Activated B cell treated with CpG ODN at 0.5 μM for 24 hours (primary cell): Measurements from ENCODE around the gene WNT11. TPM values are rescaled to one million over a fixed set of nuclear protein-coding genes. Genes with fewer than 3 reads are reported as not detected.

Source experiments
- ATAC-seq: fragments of 200-7000 bp; cut with Tn5 transposase; one replicate; pipeline ENCODE4 v1.10.0; 2021; ENCODE audit warnings: low read depth, mild to moderate bottlenecking, moderate library complexity
- CTCF ChIA-PET: fragments of 350-600 bp; sonication (Branson Sonifier 250); formaldehyde crosslinking; loops from one replicate; lab custom pipeline; 2021; ENCODE audit warnings: antibody characterized with exemption; lab: Charles Lee
- POLR2A ChIA-PET: fragments of 350-600 bp; sonication (Branson Sonifier 250); formaldehyde crosslinking; loops from one replicate; lab custom pipeline; 2021; ENCODE audit warnings: antibody characterized with exemption; lab: Charles Lee
- DNase-seq: peaks from one replicate; pipeline ENCODE4 v3.0.0; 2022
- H3K27ac Mint-ChIP-seq: one replicate; pipeline ENCODE4 v1.8.0; 2020; ENCODE audit warnings: mixed read lengths
- H3K27me3 Mint-ChIP-seq: one replicate; pipeline ENCODE4 v1.8.0; 2021; ENCODE audit warnings: mixed read lengths
- H3K36me3 Mint-ChIP-seq: one replicate; pipeline ENCODE4 v1.8.0; 2021; ENCODE audit warnings: low read depth, mixed read lengths
- H3K4me1 Mint-ChIP-seq: one replicate; pipeline ENCODE4 v1.8.0; 2021; ENCODE audit warnings: mixed read lengths
- H3K4me3 Mint-ChIP-seq: one replicate; pipeline ENCODE4 v1.8.0; 2020; ENCODE audit warnings: mild to moderate bottlenecking, mixed read lengths
- H3K9me3 Mint-ChIP-seq: one replicate; pipeline ENCODE4 v1.8.0; 2020; ENCODE audit warnings: mixed read lengths
- CTCF ChIP-seq: fragments of 200-600 bp; IDR thresholded peaks from one replicate; pipeline ENCODE4 v1.8.0; 2022; ENCODE audit warnings: antibody characterized with exemption, mild to moderate bottlenecking
- intact Hi-C: fragments of 100-400 bp; cut with micrococcal nuclease; formaldehyde crosslinking; loops from one replicate; pipeline ENCODE4 v1.15.1; 2024
- total RNA-seq: library from RNA; stranded (reverse); gene quantifications from 2 replicates; pipeline ENCODE4 v1.2.3, GENCODE V29; 2022

WNT11 gene
- total RNA-seq, 1 donor from 2014 or later: 0.16 TPM

- Mint-ChIP-seq H3K4me1 (peaks cover 22% of the 10 kb centered on the region), H3K4me3 (no peak overlapping the region), H3K36me3 (no peaks in the 10 kb centered on the region), H3K27ac (no peak overlapping the region), H3K9me3 (no peaks in the 10 kb centered on the region), H3K27me3 (no peaks in the 10 kb centered on the region)
- intact Hi-C loops: no loop called here
- TF ChIP-seq CTCF: no peak
- POLR2A ChIA-PET: no interaction called here
- ATAC-seq (no peak), DNase-seq (no peak)
- CTCF ChIA-PET: interaction anchor here (0.6 to 1.4 kb wide), 3 partner anchors 52 to 1106 kb away, joined by 3 to 4 read pairs (median 3); no protein-coding TSS in a partner anchor
Observed at GRCh38 chr11:76155500-76156227, 50.6 kb downstream of the WNT11 start.

- peaks cover 22% of the 10 kb centered on the region for H3K4me1 Mint-ChIP-seq
- ATAC-seq: no peak
- POLR2A ChIA-PET: no interaction called here
- H3K4me3 Mint-ChIP-seq: peak overlapping the region; percentile 80
- H3K27ac Mint-ChIP-seq: peak overlapping the region; percentile 46
- H3K27me3 Mint-ChIP-seq: no peaks in the 10 kb centered on the region
- CTCF ChIA-PET: interaction anchor here (2.0 to 2.5 kb wide), 3 partner anchors 54 to 260 kb away, joined by 6 to 17 read pairs (median 11); no protein-coding TSS in a partner anchor
- no peak for TF ChIP-seq CTCF
- no peak for DNase-seq
- intact Hi-C loops: loop anchor here (2.0 to 5.0 kb wide), 2 partner anchors 54 to 607 kb away; partner anchors contain the start of gene WNT11
- no peaks in the 10 kb centered on the region for H3K9me3 Mint-ChIP-seq
- no peaks in the 10 kb centered on the region for H3K36me3 Mint-ChIP-seq
Observed at GRCh38 chr11:76153571-76153923, 52.8 kb downstream of the WNT11 start.

- TF ChIP-seq CTCF: no peak
- no peaks in the 10 kb centered on the region for H3K27me3 Mint-ChIP-seq
- ChIA-PET CTCF (interaction anchor here (0.8 to 2.5 kb wide), 19 partner anchors 18 to 447 kb away, joined by 3 to 27 read pairs (median 5); partner anchors contain the start of gene UVRAG), POLR2A (interaction anchor here (0.6 to 0.8 kb wide), 2 partner anchors 173 to 272 kb away, joined by 3 to 10 read pairs; no protein-coding TSS in a partner anchor)
- no peaks in the 10 kb centered on the region for H3K36me3 Mint-ChIP-seq
- peaks cover 22% of the 10 kb centered on the region for H3K4me1 Mint-ChIP-seq
- H3K27ac Mint-ChIP-seq: peak overlapping the region; percentile 46
- DNase-seq (no peak), ATAC-seq (peak; percentile 47)
- intact Hi-C loops: loop anchor here (1.0 to 5.0 kb wide), 5 partner anchors 54 to 606 kb away; partner anchors contain the start of gene WNT11
- peak overlapping the region; percentile 80 for H3K4me3 Mint-ChIP-seq
- H3K9me3 Mint-ChIP-seq: no peaks in the 10 kb centered on the region
Observed at GRCh38 chr11:76152741-76153570, 53.3 kb downstream of the WNT11 start.

- POLR2A ChIA-PET: interaction anchor here (0.6 to 0.8 kb wide), 3 partner anchors 172 to 271 kb away, joined by 3 to 10 read pairs (median 9); no protein-coding TSS in a partner anchor
- TF ChIP-seq CTCF: no peak
- H3K27me3 Mint-ChIP-seq: no peaks in the 10 kb centered on the region
- intact Hi-C loops: loop anchor here (1.0 to 5.0 kb wide), 5 partner anchors 55 to 605 kb away; partner anchors contain the start of gene WNT11
- ATAC-seq (peak; percentile 88), DNase-seq (peak; percentile 68)
- peak overlapping the region; percentile 41 for H3K27ac Mint-ChIP-seq
- H3K4me3 Mint-ChIP-seq: peak overlapping the region; percentile 80
- H3K4me1 Mint-ChIP-seq: peaks cover 22% of the 10 kb centered on the region
- CTCF ChIA-PET: interaction anchor here (0.6 to 2.5 kb wide), 27 partner anchors 12 to 446 kb away, joined by 3 to 27 read pairs (median 4); partner anchors contain the start of gene UVRAG
- no peaks in the 10 kb centered on the region for H3K9me3 Mint-ChIP-seq
- H3K36me3 Mint-ChIP-seq: no peaks in the 10 kb centered on the region
Observed at GRCh38 chr11:76152086-76152681, 54.1 kb downstream of the WNT11 start.
